ENCODE results near the gene CASQ1.

DNA sequence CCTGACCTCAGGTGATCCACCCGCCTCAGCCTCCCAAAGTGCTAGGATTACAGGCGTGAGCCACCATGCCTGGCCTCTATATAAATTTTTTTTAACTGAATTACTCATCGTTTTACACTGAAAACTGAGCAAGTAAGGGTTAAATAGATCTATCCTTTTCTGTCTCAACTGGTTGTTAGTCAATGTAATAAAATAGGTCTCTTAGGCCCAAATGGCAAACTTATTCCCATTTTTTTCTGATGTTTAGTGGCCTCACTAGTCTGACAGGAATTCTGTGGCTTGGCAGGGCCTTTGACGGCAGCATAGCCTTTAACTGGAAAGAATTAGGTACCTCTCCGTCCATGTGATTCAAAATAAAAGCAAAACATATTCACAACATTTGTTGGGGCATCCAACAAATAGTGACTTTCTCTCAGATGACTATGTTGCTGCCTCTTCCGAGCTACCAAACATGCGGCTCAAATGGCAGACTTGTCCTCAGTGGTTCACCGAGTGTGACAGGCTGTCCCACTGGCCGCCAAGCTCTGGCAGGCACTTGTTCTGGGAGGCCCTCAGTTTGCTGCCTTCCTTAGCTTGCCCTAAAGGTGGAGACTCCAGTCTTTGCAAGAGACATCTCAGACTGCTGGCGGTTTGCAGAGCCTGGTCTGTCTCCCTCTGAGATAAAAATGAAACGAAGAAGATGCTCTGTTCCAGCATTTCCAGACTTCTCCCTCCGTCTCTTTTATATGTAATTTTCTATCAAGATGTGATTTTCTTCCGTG lies 21.6 kb upstream of the CASQ1 start:
- TF ChIP-seq POLR2A (IDR thresholded peaks at IDR 0.05; ENCODE audit: low read depth, low read length) (no peak), POLR2AphosphoS5 (IDR thresholded peaks at IDR 0.05; ENCODE audit: low read depth, low read length) (no peak), TAF1 (IDR thresholded peaks at IDR 0.05; ENCODE audit: borderline replicate concordance, low read depth, low read length) (no peak)

All from GM12892 (cell line).